Measurements from ENCODE around the gene LRRIQ4. TPM values are rescaled to one million over a fixed set of nuclear protein-coding genes. Genes with fewer than 3 reads are reported as not detected.

Gene LRRIQ4
- total RNA-seq, 1 experiment from 2014 or later, result 0.22 TPM

- H3K9me2 ChIP-seq (replicated peaks; ENCODE audit: insufficient read depth, low read length), result no peaks in the 10 kb centered on the region
- no peaks in the 10 kb centered on the region for H3K4me1 ChIP-seq (ENCODE audit: low read length)
- no peak overlapping the region for H3K4me3 ChIP-seq (ENCODE audit: low read length)
- no peaks in the 10 kb centered on the region for H3K27me3 ChIP-seq (ENCODE audit: low read length)
- no peaks in the 10 kb centered on the region for H3K9me3 ChIP-seq (ENCODE audit: low read length)
- H2AFZ ChIP-seq (ENCODE audit: low read length), result no peak overlapping the region
- no peaks in the 10 kb centered on the region for H4K20me1 ChIP-seq (ENCODE audit: insufficient read depth, low read depth, low read length)
- H3K79me2 ChIP-seq (ENCODE audit: low read length), result peaks cover 4% of the 10 kb centered on the region
- H3K36me3 ChIP-seq (ENCODE audit: insufficient read depth, low read length), result peaks cover 41% of the 10 kb centered on the region
- no peak overlapping the region for H3K4me2 ChIP-seq (ENCODE audit: low read depth, low read length, poor library complexity, severe bottlenecking)
- H3K27ac ChIP-seq (ENCODE audit: low read length), result no peak overlapping the region
- DNase-seq, result no peak
- H3K9ac ChIP-seq (ENCODE audit: low read length), result no peak overlapping the region
These were observed 21.8 kb upstream of the LRRIQ4 start for GRCh38 chr3:169790687-169791429.

GRCh38 chr3:169792359-169792758 lies 20.3 kb upstream of the LRRIQ4 start:
- no peaks in the 10 kb centered on the region for H3K9me3 ChIP-seq (ENCODE audit: low read length)
- H3K79me2 ChIP-seq (ENCODE audit: low read length), result peaks cover 4% of the 10 kb centered on the region; the same call in 1 of the 2 replicates
- H3K4me2 ChIP-seq (ENCODE audit: low read depth, low read length, poor library complexity, severe bottlenecking), result no peak overlapping the region
- no peak overlapping the region for H3K9ac ChIP-seq (ENCODE audit: low read length)
- H2AFZ ChIP-seq (ENCODE audit: low read length), result no peak overlapping the region
- DNase-seq, result no peak
- no peaks in the 10 kb centered on the region for H3K9me2 ChIP-seq (replicated peaks; ENCODE audit: insufficient read depth, low read length)
- no peaks in the 10 kb centered on the region for H3K4me1 ChIP-seq (ENCODE audit: low read length)
- peaks cover 27% of the 10 kb centered on the region for H3K36me3 ChIP-seq (ENCODE audit: insufficient read depth, low read length)
- no peak overlapping the region for H3K4me3 ChIP-seq (ENCODE audit: low read length)
- H4K20me1 ChIP-seq (ENCODE audit: insufficient read depth, low read depth, low read length), result no peaks in the 10 kb centered on the region
- no peaks in the 10 kb centered on the region for H3K27me3 ChIP-seq (ENCODE audit: low read length)
- no peak overlapping the region for H3K27ac ChIP-seq (ENCODE audit: low read length)

GRCh38 chr3:169804681-169805080 lies 8.0 kb upstream of the LRRIQ4 start:
- no peak overlapping the region for H2AFZ ChIP-seq (ENCODE audit: low read length)
- no peak overlapping the region for H3K4me3 ChIP-seq (ENCODE audit: low read length)
- H3K36me3 ChIP-seq (ENCODE audit: insufficient read depth, low read length), result 0 out of 2 replicates have a peak, but pooled peaks cover 3% of the 10 kb centered on the region
- no peaks in the 10 kb centered on the region for H4K20me1 ChIP-seq (ENCODE audit: insufficient read depth, low read depth, low read length)
- H3K9ac ChIP-seq (ENCODE audit: low read length), result no peak overlapping the region
- H3K27me3 ChIP-seq (ENCODE audit: low read length), result no peaks in the 10 kb centered on the region
- no peaks in the 10 kb centered on the region for H3K9me2 ChIP-seq (replicated peaks; ENCODE audit: insufficient read depth, low read length)
- no peak for DNase-seq
- no peaks in the 10 kb centered on the region for H3K79me2 ChIP-seq (ENCODE audit: low read length)
- no peak overlapping the region for H3K4me2 ChIP-seq (ENCODE audit: low read depth, low read length, poor library complexity, severe bottlenecking)
- no peaks in the 10 kb centered on the region for H3K9me3 ChIP-seq (ENCODE audit: low read length)
- no peak overlapping the region for H3K27ac ChIP-seq (ENCODE audit: low read length)
- peaks cover 9% of the 10 kb centered on the region for H3K4me1 ChIP-seq (ENCODE audit: low read length)

GRCh38 chr3:169809230-169809795 lies 3.4 kb upstream of the LRRIQ4 start:
- H3K36me3 ChIP-seq (ENCODE audit: insufficient read depth, low read length), result 0 out of 2 replicates have a peak, but pooled peaks cover 3% of the 10 kb centered on the region
- peaks cover 41% of the 10 kb centered on the region for H3K4me1 ChIP-seq (ENCODE audit: low read length)
- H3K9ac ChIP-seq (ENCODE audit: low read length), result no peak overlapping the region
- H3K9me2 ChIP-seq (replicated peaks; ENCODE audit: insufficient read depth, low read length), result no peaks in the 10 kb centered on the region
- no peaks in the 10 kb centered on the region for H3K9me3 ChIP-seq (ENCODE audit: low read length)
- H3K4me2 ChIP-seq (ENCODE audit: low read depth, low read length, poor library complexity, severe bottlenecking), result no peak overlapping the region
- H4K20me1 ChIP-seq (ENCODE audit: insufficient read depth, low read depth, low read length), result no peaks in the 10 kb centered on the region
- no peak overlapping the region for H3K4me3 ChIP-seq (ENCODE audit: low read length)
- H3K27me3 ChIP-seq (ENCODE audit: low read length), result no peaks in the 10 kb centered on the region
- peak; percentile 52 for DNase-seq
- peaks cover 9% of the 10 kb centered on the region; the same call in 1 of the 2 replicates for H3K79me2 ChIP-seq (ENCODE audit: low read length)
- H3K27ac ChIP-seq (ENCODE audit: low read length), result no peak overlapping the region
- H2AFZ ChIP-seq (ENCODE audit: low read length), result no peak overlapping the region

GRCh38 chr3:169811631-169812331 lies 889 bp upstream of the LRRIQ4 start:
- Histone ChIP-seq H3K9me3 (ENCODE audit: low read length) (peaks cover 6% of the 10 kb centered on the region), H3K9me2 (replicated peaks; ENCODE audit: insufficient read depth, low read length) (no peaks in the 10 kb centered on the region), H3K4me2 (ENCODE audit: low read depth, low read length, poor library complexity, severe bottlenecking) (peak overlapping the region; percentile 84), H3K27ac (ENCODE audit: low read length) (peak overlapping the region; percentile 73), H3K4me3 (ENCODE audit: low read length) (peak overlapping the region; percentile 81), H3K36me3 (ENCODE audit: insufficient read depth, low read length) (0 out of 2 replicates have a peak, but pooled peaks cover 3% of the 10 kb centered on the region), H2AFZ (ENCODE audit: low read length) (peak overlapping the region; percentile 96), H3K4me1 (ENCODE audit: low read length) (peaks cover 43% of the 10 kb centered on the region), H4K20me1 (ENCODE audit: insufficient read depth, low read depth, low read length) (no peaks in the 10 kb centered on the region), H3K27me3 (ENCODE audit: low read length) (no peaks in the 10 kb centered on the region), H3K9ac (ENCODE audit: low read length) (peak overlapping the region; percentile 89), H3K79me2 (ENCODE audit: low read length) (peaks cover 9% of the 10 kb centered on the region; the same call in 1 of the 2 replicates)
- DNase-seq, result peak; percentile 80

- Histone ChIP-seq H3K9me3 (ENCODE audit: low read length) (peaks cover 6% of the 10 kb centered on the region), H3K4me2 (ENCODE audit: low read depth, low read length, poor library complexity, severe bottlenecking) (peak overlapping the region; percentile 84), H4K20me1 (ENCODE audit: insufficient read depth, low read depth, low read length) (no peaks in the 10 kb centered on the region), H3K36me3 (ENCODE audit: insufficient read depth, low read length) (no peaks in the 10 kb centered on the region), H3K9me2 (replicated peaks; ENCODE audit: insufficient read depth, low read length) (no peaks in the 10 kb centered on the region), H3K79me2 (ENCODE audit: low read length) (peaks cover 9% of the 10 kb centered on the region; the same call in 1 of the 2 replicates), H3K9ac (ENCODE audit: low read length) (peak overlapping the region; percentile 89), H3K4me3 (ENCODE audit: low read length) (peak overlapping the region; percentile 81), H3K27me3 (ENCODE audit: low read length) (no peaks in the 10 kb centered on the region), H2AFZ (ENCODE audit: low read length) (peak overlapping the region; percentile 96), H3K27ac (ENCODE audit: low read length) (peak overlapping the region; percentile 73), H3K4me1 (ENCODE audit: low read length) (peaks cover 43% of the 10 kb centered on the region)
- peak; percentile 57 for DNase-seq
These were observed 608 bp downstream of the LRRIQ4 start for GRCh38 chr3:169813278-169813677.

- Histone ChIP-seq H2AFZ (ENCODE audit: low read length) (peak overlapping the region; percentile 96), H3K9me3 (ENCODE audit: low read length) (peaks cover 6% of the 10 kb centered on the region), H3K27me3 (ENCODE audit: low read length) (no peaks in the 10 kb centered on the region), H3K27ac (ENCODE audit: low read length) (no peak overlapping the region), H3K9me2 (replicated peaks; ENCODE audit: insufficient read depth, low read length) (no peaks in the 10 kb centered on the region), H3K4me3 (ENCODE audit: low read length) (peak overlapping the region; percentile 81), H3K9ac (ENCODE audit: low read length) (peak overlapping the region; percentile 89), H3K79me2 (ENCODE audit: low read length) (peaks cover 9% of the 10 kb centered on the region; the same call in 1 of the 2 replicates), H3K36me3 (ENCODE audit: insufficient read depth, low read length) (no peaks in the 10 kb centered on the region), H3K4me1 (ENCODE audit: low read length) (peaks cover 41% of the 10 kb centered on the region), H3K4me2 (ENCODE audit: low read depth, low read length, poor library complexity, severe bottlenecking) (peak overlapping the region; percentile 84), H4K20me1 (ENCODE audit: insufficient read depth, low read depth, low read length) (no peaks in the 10 kb centered on the region)
- DNase-seq, result peak; percentile 95
These were observed 1.3 kb downstream of the LRRIQ4 start for GRCh38 chr3:169813757-169814517.

All from Karpas-422 (cell line).